GM12878 (cell line): ENCODE data around the gene UGT2B11. TPM values are rescaled to one million over a fixed set of nuclear protein-coding genes. Genes with fewer than 3 reads are reported as not detected.
"Not testable (repeated sequence)": the region's sequence is repeated elsewhere in the genome, so short reads cannot be mapped to it uniquely, and the experiment has no call there.

Source experiments
- ATAC-seq: fragments of 200-7000 bp; cut with Tn5 transposase; 3 replicates; pipeline ENCODE4 v1.9.1; 2020; ENCODE audit warnings: mild to moderate bottlenecking, moderate library complexity
- BruUV-seq: library from RNA; stranded (reverse); fragments of 400-500 nt; replicated peaks from 2 replicates; lab custom pipeline; 2021; lab: Mats Ljungman, UMichigan
- CTCF ChIA-PET: fragments of 300-600 bp; sonication (Branson Sonifier 250); formaldehyde crosslinking; extraction: SDS; loops from one replicate; lab custom pipeline; 2021; ENCODE audit warnings: inconsistent platforms; lab: Yijun Ruan, JAX
- POLR2A ChIA-PET: fragments of 350-600 bp; formaldehyde crosslinking; extraction: SDS; loops from one replicate; lab custom pipeline; 2021; ENCODE audit warnings: inconsistent platforms; lab: Charles Lee
- RAD21 ChIA-PET: fragments of 300-600 bp; sonication (Branson Sonifier 250); formaldehyde crosslinking; loops from one replicate; lab custom pipeline; 2023; ENCODE audit warnings: antibody characterized with exemption; ENCODE audit not compliant: unreplicated experiment; lab: Charles Lee
- SMC1A ChIA-PET: fragments of 300-600 bp; sonication (Branson Sonifier 250); formaldehyde crosslinking; loops from one replicate; lab custom pipeline; 2023; ENCODE audit not compliant: unreplicated experiment, uncharacterized antibody; lab: Charles Lee
- DNase-seq: peaks from one replicate; pipeline ENCODE4 v3.0.0-alpha.2; 2011; ENCODE audit warnings: low read depth, low spot score
- FAIRE-seq: peaks from 3 replicates; lab custom pipeline; 2011; peaks lifted over from hg19 to GRCh38; lab: Jason Lieb, UNC
- H2AFZ ChIP-seq: 2 replicates; pipeline ENCODE4 v1.6.0; 2011; ENCODE audit warnings: low read depth, low read length, control low read depth; ENCODE audit not compliant: control insufficient read depth
- H3K27ac ChIP-seq: 2 replicates; pipeline ENCODE4 v1.5.1; 2011; ENCODE audit warnings: control low read depth; ENCODE audit not compliant: control insufficient read depth, insufficient read depth
- H3K27me3 ChIP-seq, 2 experiments: replicated peaks in 1 of 2; 2 replicates each; pipeline versions ENCODE4 v1.6.0 to v1.6.1; 2011; ENCODE audit warnings: low read length in 1 of 2; ENCODE audit not compliant: control insufficient read depth in 2 of 2, insufficient read depth in 2 of 2
- H3K36me3 ChIP-seq, 2 experiments: 2 replicates each; pipeline ENCODE4 v1.5.1; 2011; ENCODE audit warnings: low read length in 1 of 2; ENCODE audit not compliant: control insufficient read depth in 2 of 2, insufficient read depth in 2 of 2
- H3K4me1 ChIP-seq: 2 replicates; pipeline ENCODE4 v1.6.1; 2011; ENCODE audit warnings: mild to moderate bottlenecking, low read length, moderate library complexity, mixed read lengths; ENCODE audit not compliant: control insufficient read depth, insufficient read depth
- H3K4me2 ChIP-seq: 2 replicates; pipeline ENCODE4 v1.6.0; 2011; ENCODE audit warnings: control low read depth; ENCODE audit not compliant: control insufficient read depth, insufficient read depth
- H3K4me3 ChIP-seq: fragments of 200-600 bp; sonication (generic); 2 replicates; pipeline ENCODE4 v1.5.1; 2016
- H3K79me2 ChIP-seq: 2 replicates; pipeline ENCODE4 v1.6.0; 2011; ENCODE audit warnings: low read length; ENCODE audit not compliant: control insufficient read depth, insufficient read depth
- H3K9ac ChIP-seq: 2 replicates; pipeline ENCODE4 v1.8.0; 2011; ENCODE audit warnings: low read length, control low read depth, mixed read lengths; ENCODE audit not compliant: control insufficient read depth, insufficient read depth
- H3K9me3 ChIP-seq: replicated peaks from 3 replicates; pipeline ENCODE4 v1.5.1; 2011; ENCODE audit warnings: mild to moderate bottlenecking, low read length; ENCODE audit not compliant: control insufficient read depth, insufficient read depth
- H4K20me1 ChIP-seq: 2 replicates; pipeline ENCODE4 v1.6.0; 2011; ENCODE audit not compliant: control insufficient read depth, insufficient read depth
- ATF7 ChIP-seq: fragments of 450-650 bp; IDR thresholded peaks from 2 replicates; pipeline ENCODE4 v1.6.1; 2016; ENCODE audit warnings: low read depth, mild to moderate bottlenecking
- NR2C2 ChIP-seq: IDR thresholded peaks from 2 replicates; pipeline ENCODE4 v1.6.1; 2011; ENCODE audit warnings: borderline replicate concordance, low read depth; ENCODE audit not compliant: control insufficient read depth, insufficient read length
- WGBS: methylation state at CpG from one replicate; pipeline ENCODE4 v1.1.6; 2016; ENCODE audit warnings: low lambda C conversion rate; ENCODE audit not compliant: insufficient replicate concordance, insufficient coverage; ENCODE audit errors: missing lambda C conversion rate; 5-methylcytosine and 5-hydroxymethylcytosine counted together
- in situ Hi-C: fragments of 300-500 bp; cut with MboI; formaldehyde crosslinking; loops from 9 replicates; pipeline ENCODE4 v1.14.3; 2018; ENCODE audit warnings: mixed read lengths
- intact Hi-C: fragments of 100-400 bp; cut with micrococcal nuclease; formaldehyde crosslinking; loops from one replicate; pipeline ENCODE4 v1.14.2; 2022; ENCODE audit not compliant: unreplicated experiment
- polyA plus RNA-seq, 11 experiments: library from polyadenylated mRNA; depleted of rRNA in 4 of 11; unstranded in 6 of 11; stranded (reverse) in 5 of 11; fragments of >200 nt; fragmentation: Nextera tagmentation in 4 of 11; fragmentation: Illumina TruSeq in 1 of 11; extraction: Ambion mirVana in 4 of 11; extraction: Trizol in 1 of 11; gene quantifications; 1 replicate in 1 of 11; 2 replicates in 10 of 11; pipeline versions ENCODE4 v1.2.1 to v1.2.3, GENCODE V29; 2011 to 2016; ENCODE audit warnings: inconsistent platforms in 2 of 11, missing spikeins in 2 of 11, low read depth in 1 of 11
- total RNA-seq, 4 experiments: library from RNA; depleted of rRNA in 3 of 4; stranded (reverse); fragments of >200 nt in 3 of 4; fragmentation: Illumina TruSeq in 1 of 4; extraction: Trizol in 1 of 4; gene quantifications; 2 replicates each; pipeline versions ENCODE4 v1.2.1 to v1.2.3, GENCODE V29; 2013 to 2021

The UGT2B11 gene
- total and polyA plus RNA-seq, 10 of the 15 experiments (the other 5 are each of a cell fraction or from before 2014, with no cell fraction given), result not detected

GRCh38 chr4:69214716-69215115 lies at the start of gene UGT2B11 (continued):
- no peak for TF ChIP-seq NR2C2

- POLR2A ChIA-PET, H3K4me2 ChIP-seq, BruUV-seq, H3K36me3 ChIP-seq, H3K4me1 ChIP-seq, CTCF ChIA-PET, DNase-seq, H3K79me2 ChIP-seq, H3K4me3 ChIP-seq, H4K20me1 ChIP-seq, H2AFZ ChIP-seq, H3K9ac ChIP-seq, ATAC-seq, H3K27ac ChIP-seq, FAIRE-seq, H3K9me3 ChIP-seq, RAD21 ChIA-PET, SMC1A ChIA-PET, H3K27me3 ChIP-seq, intact Hi-C loops: not testable (repeated sequence)
- 25% methylated on average over 3 of the region's 3 CpGs for WGBS
- in situ Hi-C loops, result loop anchor here (10.0 kb wide), 1 partner anchor 122 kb away; no protein-coding TSS in a partner anchor
These were observed 38.7 kb upstream of the UGT2B11 start for GRCh38 chr4:69253147-69253772.

DNA sequence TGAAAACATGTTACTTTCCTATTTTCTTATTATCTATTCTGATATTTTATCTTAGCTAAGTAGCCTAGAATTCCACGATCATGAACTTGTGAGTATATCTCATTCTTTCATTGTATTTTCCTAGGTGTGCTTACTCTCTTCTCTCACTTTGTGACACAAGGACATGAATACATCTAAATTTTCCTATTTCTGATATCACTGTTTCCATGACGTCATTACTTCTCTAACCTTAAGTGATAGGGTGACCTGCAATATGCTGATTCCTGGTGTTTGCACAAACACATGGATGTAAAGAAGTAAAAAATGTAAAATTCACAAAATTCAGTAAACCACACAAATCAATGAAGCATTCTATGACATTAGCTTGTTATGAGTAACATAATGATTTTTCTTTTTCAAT lies 36.3 kb upstream of the UGT2B11 start:
- H3K4me3 ChIP-seq, CTCF ChIA-PET, H4K20me1 ChIP-seq, H3K9ac ChIP-seq, H3K27ac ChIP-seq, H3K9me3 ChIP-seq, SMC1A ChIA-PET, H3K79me2 ChIP-seq, H3K4me1 ChIP-seq, RAD21 ChIA-PET, FAIRE-seq, POLR2A ChIA-PET, H3K27me3 ChIP-seq, DNase-seq, H2AFZ ChIP-seq, intact Hi-C loops, BruUV-seq, ATAC-seq, H3K36me3 ChIP-seq, H3K4me2 ChIP-seq: not testable (repeated sequence)
- in situ Hi-C loops, result loop anchor here (10.0 kb wide), 1 partner anchor 124 kb away; no protein-coding TSS in a partner anchor
- TF ChIP-seq ATF7, result peak; percentile 61
- 29% methylated on average over 2 of the region's 2 CpGs for WGBS

DNA sequence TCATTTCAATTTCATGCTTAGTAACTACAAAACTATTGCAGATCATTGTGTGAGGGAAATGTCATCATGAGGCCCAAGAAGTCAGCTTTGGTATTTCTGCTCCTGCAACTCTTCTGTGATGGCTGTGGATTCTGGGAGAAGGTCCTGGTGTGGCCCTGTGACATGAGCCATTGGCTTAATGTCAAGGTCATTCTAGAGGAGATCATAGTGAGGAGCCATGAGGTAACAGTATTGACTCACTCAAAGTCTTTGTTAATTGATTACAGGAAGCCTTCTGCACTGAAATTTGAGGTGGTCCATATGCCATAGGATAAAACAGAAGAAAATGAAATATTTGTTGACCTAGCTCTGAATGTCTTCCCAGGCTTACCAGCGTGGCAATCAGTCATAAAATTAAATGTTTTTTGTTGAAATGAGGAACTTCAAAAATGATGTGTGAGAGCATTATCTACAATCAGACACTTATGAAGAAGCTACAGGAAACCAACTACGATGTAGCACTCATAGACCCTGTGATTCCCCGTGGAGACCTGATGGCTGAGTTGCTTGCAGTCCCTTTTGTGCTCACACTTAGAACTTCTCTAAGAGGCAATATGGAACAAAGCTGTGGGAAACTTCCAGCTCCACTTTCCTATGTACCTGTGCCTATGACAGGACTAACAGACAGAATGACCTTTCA lies 28.2 kb upstream of the UGT2B11 start:
- POLR2A ChIA-PET, result not testable (repeated sequence)

More for the DNA sequence above, 28.2 kb upstream of the UGT2B11 start:
- 13% methylated on average over 3 of the region's 3 CpGs for WGBS
- H3K9ac ChIP-seq, ATAC-seq, H3K79me2 ChIP-seq, in situ Hi-C loops, H3K36me3 ChIP-seq, H3K27ac ChIP-seq, BruUV-seq, FAIRE-seq, H3K4me1 ChIP-seq, CTCF ChIA-PET, RAD21 ChIA-PET, H2AFZ ChIP-seq, intact Hi-C loops, H4K20me1 ChIP-seq, H3K27me3 ChIP-seq, H3K4me3 ChIP-seq, H3K4me2 ChIP-seq, DNase-seq, H3K9me3 ChIP-seq: not testable (repeated sequence)
- SMC1A ChIA-PET, result interaction anchor here (1.0 kb wide), 1 partner anchor 604 kb away, joined by 3 read pairs; no protein-coding TSS in a partner anchor
